NCI-H2227 (cell line): Measurements from ENCODE around the gene SLIT3.
"Not testable (repeated sequence)": the region's sequence is repeated elsewhere in the genome, so short reads cannot be mapped to it uniquely, and the experiment has no call there.

Experiments used
- DNase-seq: peaks from one replicate; lab custom pipeline; 2025; ENCODE audit not compliant: unreplicated experiment; lab: John Stamatoyannopoulos, UW

The SLIT3 gene

DNA sequence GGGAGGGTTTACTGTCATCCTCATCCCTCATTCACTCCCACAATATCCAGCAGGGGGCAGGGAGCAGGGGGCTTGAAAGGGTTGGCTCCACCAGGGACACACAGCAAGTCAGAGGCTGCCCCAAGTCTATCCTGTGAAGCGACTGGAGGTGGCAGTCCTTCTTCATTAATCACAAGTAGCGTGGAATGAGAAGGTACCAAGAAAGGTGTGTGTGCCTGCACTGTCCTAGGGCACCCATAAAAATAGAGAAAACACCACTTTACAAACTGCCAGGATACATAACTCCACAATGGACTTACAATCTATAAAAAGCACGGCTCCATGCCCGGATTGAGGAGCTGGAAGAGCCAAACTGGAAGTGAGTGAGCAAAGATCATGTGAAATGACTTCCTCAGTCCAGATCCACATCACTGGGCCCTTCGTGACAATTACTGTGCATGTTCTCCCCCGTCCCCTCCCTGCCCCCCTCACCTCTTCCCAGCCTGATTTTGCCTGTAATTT, 183.9 kb downstream of the SLIT3 start:
- no peak for DNase-seq

DNA sequence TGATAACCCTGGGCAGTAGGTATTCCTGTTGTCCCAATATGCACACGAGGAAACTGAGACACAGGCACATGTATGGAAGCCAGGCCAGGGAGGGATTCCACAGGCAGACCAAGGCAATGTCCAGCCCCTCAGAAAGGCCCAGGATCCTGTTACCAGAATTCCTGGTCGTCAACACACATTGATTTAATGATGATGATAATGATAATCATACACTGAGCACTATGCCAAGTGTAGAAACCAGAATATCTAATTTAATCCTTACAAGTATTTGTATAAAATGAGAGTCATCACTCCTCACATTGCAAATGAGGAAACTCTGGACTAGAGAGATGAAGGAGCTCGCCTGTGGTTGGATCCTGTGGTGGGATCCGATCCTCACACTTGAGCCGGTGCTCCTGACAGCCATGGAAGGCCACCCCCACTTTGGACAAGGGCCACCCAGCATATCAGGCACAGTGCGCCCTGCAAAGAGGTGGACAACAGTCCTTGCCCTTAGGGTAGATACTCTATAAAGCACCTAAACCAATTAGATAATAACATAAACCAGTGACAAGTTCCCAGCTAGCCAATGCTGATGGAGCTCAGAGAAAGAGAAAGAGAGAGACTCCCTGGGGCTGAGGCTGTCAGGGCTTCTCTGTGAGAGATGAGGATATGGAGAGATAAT, 185.3 kb downstream of the SLIT3 start:
- DNase-seq: no peak

DNA sequence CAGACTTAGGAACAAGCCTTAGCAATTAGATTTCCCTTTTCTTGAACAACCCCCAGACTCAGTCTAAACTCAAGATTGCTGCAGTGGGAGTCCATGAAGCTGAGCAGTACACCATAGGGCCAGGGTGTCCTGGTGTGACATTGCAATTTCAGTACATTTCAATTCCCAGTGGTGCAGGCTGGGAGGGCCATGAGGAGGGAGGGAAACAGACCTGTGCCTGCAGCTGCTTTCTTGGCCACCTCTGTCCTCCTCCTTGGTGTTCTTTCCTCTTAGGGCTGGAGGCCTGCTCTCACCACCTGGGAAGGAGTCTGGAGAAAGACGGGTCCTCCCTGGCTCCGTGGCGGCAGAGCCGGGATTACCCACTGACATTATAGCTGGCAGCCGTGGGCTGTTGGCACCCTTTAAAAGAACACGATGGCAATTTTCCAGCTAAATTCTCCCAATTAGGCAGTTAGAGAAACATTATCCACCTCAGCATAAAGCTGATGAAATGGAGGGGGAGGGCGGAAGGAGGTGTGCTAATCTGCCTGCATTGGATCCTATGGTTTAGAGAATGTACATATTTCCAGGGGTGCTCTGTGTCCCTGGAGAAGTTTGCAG, 186.4 kb downstream of the SLIT3 start:
- DNase-seq: no peak

DNA sequence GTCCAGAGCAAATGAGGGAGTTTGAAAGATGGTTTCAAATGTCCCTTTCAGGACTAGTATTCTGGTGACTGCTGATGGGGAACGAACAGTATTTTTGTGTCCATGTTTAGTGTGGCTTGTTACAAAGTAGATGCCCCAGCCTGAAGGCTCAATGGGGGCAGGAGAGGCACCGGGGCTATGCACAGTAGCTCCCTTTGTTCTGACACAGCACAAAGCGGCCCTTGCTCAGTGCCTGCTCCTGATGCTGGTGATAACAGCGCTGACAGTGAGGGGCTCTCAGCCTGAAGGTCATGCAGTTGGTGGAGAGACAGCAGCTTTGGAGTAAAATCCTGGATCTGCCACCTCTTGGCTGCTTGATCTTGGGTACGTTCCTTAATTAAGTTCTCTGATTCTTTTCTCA, 188.9 kb downstream of the SLIT3 start:
- DNase-seq: no peak

DNA sequence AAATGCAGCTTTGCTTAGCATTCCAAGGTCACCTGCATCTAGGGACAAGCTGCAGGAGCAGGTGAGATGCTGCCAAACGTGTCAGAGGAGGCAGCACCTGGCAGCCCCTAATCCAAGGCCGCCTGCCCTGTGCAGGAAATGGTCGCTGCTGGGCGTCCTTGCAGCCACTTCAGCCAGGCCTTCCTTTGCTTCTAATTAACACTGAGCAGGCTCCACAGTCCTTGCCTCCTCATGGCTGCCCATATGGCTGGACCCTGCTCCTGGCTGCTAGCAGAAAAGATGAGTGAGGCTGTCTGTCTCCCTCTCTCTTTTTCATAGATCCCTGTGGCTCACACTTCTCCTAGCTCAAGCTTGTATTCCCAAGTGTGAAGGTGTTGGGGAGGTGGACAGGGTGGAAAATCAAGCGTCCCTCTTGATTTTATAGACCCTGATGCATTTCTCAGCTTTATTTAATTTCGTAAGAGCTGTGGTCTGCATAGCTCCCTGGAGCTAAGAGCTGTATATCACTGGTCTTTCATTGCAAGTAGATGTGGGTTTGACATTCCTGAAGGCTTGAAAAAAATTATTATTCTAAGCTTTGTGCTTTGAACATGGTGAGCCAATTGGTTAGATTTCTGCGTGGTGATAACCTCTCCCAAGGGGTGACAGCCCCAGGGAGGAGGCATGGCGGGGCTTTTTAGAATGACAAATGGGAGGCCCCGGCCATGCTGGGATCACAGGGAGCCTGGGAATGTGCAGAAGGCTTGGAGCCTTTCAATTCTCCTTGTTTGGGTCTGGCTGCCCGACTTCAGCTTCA, 193.8 kb downstream of the SLIT3 start:
- DNase-seq: no peak

DNA sequence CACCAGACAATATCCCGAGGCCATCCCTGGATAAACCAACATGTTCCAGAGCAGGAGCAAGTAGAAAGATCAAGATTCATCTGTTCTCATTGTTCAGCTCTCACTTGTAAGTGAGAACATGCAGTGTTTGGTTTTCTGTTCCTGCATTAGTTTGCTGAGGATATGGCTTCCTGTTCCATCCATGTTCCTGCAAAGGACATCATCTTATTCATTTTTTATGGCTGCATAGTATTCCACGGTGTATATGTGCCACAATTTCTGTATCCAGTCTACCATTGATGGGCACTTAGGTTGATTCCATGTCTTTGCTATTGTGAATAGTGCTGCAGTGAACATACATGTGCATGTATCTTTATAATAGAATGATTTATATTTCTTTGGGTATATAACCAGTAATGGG, 195.4 kb downstream of the SLIT3 start:
- DNase-seq: not testable (repeated sequence)

DNA sequence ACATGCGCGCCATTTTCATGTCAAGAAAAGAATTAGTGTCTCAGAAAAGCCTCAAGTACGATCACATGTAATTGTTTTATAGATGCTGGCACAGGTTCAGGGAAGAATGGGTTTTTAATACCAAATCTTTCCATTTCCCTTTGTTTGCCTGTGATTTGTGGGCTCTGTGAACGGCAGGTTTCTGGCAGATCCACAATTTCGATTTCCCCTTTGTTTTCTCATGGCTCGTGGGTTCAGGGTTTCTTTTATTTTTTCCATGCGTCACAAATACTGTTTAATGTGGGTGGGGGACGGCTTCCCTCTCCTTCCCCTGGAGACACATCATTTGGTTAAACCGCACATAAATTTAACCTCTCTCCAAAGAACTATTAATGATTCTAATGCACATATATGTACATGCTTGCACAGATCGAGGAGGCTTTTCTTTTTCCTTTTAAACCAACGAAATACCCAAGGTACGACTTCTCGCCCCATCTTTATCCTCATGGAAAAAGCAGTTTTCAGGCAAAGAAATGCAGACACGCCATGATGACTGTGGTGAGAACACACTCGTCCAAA, 195.9 kb downstream of the SLIT3 start:
- DNase-seq: no peak

DNA sequence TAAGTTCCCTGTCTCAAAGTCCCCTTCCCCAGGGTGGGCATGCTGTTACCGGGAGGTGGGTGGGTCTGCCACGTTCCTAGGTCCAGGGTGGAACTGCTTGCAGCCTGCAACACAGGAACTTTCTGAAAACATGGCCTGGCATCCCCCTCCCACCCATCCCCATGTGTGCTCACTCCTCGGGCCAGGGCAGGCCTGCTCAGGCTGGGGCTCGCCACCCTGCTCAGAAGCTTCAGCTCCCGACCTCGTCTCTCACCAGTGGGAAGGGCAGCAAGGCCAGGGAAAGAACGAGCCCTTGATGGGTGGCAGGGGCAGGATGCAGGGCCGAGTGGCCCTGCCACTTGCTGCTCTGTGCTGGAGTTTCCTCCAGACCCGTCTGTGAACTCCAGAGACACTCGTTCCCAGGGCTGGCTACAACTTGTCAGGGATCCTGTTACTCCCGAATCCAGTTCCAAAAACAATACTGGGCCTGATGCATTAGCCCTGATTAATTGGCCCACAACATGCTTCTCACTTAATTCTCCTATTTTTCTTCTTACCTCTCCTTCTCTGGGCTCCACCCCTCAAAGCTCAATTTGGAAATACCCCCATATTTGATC, 197.3 kb downstream of the SLIT3 start:
- DNase-seq: no peak

DNA sequence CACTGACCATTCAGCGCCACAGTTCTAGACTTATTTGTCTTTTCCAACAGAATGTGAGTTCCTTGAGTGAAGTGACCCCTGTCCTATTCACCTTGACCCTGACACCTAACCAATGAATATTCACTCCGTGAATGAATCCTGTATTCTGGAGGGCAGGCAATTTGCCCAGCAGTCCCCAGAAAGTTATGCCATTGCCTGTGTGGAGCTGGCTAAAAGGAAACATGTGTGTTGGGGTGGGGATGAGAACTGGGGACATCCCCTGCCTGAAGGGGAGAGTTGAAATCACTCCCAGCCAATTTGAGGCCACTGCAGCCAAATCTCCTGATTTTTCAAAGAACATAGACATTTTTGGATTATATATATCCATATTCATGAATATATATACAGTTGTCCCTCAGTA, 199.0 kb downstream of the SLIT3 start:
- DNase-seq: no peak

DNA sequence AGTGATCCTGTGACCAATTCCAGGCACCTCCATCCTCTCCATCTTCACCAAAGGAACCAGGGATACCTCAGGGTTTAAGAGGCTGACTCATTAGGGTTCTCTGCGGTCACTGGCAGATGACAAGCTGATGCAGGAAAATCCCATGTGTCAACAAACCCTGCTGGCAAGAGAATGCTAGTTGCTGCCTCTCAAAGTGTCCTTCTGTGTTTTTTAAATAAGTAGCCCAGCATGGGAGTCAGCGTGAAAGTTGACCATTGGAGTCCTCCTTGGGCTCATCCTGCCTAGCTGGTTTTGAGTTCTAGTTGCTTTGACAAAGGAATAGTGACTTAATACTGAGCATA, 200.2 kb downstream of the SLIT3 start:
- no peak for DNase-seq

DNA sequence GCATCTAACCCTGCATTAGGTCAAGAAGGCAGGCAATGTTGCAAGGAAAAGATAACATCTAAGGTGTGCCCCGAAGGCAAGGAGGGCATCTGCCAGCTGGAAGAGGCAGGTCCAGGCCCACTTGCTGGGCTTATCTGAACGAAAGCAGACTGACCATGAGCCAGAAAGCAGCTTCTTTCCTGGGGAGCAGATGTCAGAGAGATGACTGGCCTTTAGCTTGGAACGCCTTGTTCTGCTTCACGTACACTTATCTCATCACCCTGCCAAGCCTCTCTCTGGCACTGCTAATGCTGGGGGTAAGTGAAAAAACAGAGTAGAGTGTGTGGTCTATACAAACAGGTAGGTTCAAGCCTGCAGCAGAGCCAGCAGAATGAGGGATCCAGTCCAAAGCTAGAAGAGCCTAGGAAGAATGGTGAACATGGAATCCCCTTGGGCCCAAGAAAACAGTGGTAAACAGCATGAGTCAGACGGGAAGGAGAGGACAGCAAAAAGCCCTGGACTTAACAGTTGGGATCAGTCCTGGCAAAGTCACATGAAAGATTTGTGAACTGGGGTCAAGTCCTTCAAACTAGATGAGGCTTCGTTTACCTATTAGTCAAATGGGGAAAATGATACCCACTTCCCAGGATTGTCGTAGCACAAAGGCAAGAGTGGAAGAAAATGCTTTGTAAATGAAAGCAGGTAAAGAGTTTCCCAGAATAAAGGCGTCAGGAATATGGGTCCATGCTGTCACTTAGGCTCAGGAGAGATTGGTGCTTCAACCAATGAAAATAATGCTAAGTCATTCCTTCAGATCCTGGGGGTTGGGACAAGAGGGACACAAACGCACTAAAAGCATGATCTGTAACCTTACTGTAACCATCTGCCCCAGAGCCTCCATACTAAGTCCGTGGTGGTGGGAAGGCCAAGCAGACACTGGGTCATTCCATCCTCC, 200.9 kb downstream of the SLIT3 start:
- no peak for DNase-seq

DNA sequence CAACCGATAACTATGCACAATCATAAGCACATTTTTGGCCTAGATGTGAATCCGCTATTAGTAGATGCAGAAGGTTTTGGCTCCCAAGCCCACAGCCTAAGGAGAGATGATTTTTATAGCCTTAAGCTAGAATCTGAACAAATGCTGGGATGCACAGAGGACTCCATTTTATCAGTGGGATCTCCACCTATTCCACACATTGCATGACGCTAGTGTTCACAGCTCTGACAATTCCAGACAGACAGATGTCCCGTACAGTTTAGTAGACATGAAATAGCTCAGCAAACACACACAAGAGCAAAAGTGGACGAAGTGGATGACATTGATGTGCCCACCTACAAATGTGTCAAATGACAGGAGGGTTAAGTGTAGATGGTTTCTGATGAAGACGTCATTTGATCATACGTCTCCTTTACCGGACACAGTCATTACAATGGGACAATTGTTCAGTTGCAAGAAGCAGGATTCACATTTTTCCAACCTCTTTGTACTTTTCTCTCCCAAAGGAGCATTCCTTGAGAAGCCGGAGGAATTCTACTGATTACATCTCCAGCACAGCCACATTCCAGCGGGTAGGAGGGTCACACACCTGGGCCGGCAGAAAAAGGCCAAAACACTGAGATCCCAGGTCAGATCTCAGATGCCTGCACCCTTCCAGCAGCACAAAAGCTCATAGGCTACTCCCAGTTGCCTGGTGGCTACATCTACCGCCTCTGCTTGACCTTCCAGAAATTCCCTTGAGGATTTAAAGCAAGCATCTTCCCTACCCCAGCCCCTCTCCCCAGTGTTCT, 202.4 kb downstream of the SLIT3 start:
- no peak for DNase-seq

DNA sequence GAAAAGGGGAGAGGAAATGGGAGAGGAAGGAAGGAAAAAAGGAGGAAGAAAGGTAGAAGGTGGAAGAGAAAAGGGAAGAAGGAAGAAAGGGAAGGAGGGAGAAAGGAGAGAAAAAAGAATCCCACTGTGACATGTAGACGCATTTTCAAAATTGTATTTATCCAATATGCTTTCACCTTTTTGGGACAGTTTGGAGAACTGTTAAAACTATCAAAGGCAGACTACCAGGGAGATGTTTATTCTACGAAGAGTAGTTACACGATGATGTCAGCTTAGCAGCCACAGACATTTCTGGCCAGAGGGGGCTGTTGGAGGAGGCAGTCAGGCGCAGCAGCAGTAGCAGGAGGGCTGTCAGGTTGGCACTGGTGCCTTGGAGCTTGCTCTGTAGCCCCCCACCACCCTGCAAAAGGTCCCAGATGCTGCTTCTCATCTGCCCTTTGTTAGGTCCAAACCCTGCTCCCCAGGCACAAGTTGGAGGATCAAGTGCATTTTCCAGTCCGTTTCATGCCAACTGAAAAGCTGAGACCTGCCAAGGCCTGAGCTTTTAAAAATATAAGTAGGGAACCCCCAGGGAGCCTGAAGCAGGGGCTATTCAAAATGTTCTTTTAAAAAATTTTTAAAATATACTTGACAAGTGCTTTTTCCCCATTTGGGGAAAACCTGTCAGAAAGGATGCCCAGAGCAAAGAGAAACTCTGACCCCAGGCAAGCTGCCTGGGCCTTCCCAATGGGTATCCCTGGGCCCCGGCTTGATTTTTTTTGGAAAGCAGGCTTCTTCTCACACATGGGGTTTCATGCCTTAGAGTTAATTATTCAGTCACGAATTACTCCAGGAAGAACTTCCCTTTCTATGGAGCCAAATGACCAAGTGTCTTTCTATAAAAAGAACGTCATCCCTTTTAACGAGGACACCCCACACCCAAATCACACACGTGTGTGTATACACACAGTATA, 203.3 kb downstream of the SLIT3 start:
- no peak for DNase-seq

DNA sequence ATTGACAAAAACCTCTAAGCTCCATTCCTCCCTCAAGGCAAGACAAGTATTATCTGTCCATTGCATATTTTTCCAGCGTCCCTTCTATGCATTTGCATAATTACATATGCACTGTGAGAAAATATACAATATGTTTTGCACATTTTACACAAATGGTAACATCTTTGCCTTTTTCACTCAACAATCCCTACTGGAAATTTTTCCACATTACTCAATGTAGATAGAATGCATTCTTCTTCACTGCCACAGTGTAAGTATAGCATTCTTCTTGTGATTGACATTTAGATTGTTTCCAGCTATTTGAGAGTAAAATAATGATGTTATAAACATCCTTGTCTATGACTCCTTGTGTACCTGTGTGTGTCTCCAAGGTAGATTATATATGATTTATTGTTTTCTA, 205.0 kb downstream of the SLIT3 start:
- DNase-seq: no peak

DNA sequence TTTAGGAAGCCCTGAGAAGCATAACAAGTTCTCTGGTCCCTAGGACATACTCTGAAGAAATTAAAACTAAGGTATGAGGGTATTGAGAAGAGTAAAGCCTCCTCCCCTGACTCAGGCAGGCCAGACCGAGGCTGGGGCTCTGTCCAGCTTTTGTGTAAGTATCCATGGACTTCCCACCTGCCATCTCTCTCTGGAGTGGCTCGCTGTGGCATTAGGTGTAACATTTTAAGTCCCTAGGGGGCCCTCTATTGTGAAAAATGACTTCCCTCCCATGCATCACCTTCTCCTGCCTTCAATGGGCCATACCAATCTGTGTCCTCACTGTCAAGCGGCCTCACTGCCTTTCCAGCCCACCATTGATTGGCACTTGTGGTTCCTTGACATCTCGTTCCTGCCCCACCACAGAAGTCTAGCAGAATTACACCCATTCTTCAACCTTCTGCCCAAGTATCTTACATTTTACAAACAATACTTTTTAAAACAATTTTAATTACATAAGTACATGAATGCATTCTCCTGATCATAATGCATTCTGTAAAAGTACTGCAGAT, 205.5 kb downstream of the SLIT3 start:
- no peak for DNase-seq

DNA sequence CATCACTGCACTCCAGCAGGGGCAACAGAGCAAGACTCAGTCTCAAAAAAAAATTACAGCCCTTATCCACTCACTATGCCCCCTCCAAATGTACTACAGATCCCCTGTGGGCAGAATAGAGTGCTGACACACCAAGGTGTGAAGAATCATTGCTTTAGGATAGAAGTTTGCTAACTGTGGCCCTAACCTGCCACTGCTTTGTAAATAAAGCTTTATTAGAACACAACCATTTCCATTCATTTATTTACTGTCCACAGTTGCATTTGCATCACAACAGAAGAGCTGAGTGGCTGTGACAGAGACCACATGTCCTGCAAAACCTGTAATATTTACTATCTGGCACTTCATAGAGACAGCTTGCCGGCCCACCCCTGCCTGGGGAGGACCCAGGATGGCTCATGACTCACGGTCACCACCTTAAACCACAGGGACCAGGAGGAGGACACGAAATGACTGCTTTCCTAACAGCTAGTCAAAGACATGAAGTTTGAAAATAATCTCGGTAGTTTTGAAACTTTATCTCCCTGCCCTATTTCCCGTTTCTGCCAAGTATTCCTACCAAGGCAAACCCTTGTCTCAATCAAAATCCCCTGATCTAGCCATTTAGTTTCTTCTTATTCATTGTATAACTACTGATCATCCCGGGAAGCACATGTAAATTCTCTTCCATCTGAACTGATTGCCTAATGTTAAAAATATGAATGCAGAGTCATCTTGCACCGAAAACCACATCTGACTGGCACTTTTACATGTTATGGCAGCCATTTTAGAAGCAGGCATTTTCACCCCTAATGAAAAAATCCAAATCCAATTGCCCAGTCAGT, 206.1 kb downstream of the SLIT3 start:
- no peak for DNase-seq

DNA sequence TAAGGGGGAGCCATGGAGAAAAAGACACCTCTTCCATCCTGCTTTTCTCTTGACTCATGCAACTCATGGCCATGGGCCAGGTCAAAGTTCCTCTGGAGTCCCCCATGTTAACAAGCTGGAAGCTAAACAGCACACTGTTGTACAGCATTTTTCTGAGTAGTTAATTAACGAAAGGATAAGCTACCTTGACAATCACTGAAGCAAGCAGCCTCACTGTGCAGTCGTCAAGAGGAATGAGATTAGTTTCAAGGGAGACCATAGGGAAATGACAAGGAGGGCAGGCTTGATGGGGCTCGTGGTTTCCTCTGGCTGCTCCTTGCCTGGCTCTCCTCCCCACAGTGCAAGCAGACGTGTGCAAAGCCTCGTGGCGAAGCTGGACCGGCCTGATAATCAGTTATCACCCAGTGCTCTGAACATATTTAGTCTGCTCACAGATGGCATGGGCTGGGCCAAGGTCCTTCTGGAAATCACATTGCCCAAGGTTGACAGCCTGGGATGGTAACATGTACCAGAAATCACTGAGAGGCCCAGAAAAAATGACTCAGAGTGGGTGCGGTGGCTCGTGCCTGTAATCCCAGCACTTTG, 209.5 kb downstream of the SLIT3 start:
- no peak for DNase-seq
